HepG2 (cell line): ENCODE results near the gene GRIFIN. TPM values are rescaled to one million over a fixed set of nuclear protein-coding genes. Genes with fewer than 3 reads are reported as not detected.

Source experiments
- ATAC-seq: fragments of 200-7000 bp; cut with Tn5 transposase; 3 replicates; pipeline ENCODE4 v1.9.1; 2020; ENCODE audit warnings: mild to moderate bottlenecking, moderate library complexity
- BruUV-seq: library from RNA; stranded (reverse); fragments of 400-500 nt; replicated peaks from 2 replicates; lab custom pipeline; 2021; lab: Mats Ljungman, UMichigan
- CTCF ChIA-PET: fragments of 300-600 bp; formaldehyde crosslinking; extraction: SDS; loops from one replicate; lab custom pipeline; 2021; ENCODE audit warnings: low total read pairs, inconsistent platforms, low intra/inter-chr PET ratio; lab: Yijun Ruan, JAX
- POLR2A ChIA-PET: fragments of 350-600 bp; sonication (Branson Sonifier 250); formaldehyde crosslinking; loops from one replicate; lab custom pipeline; 2020; ENCODE audit warnings: antibody characterized with exemption, inconsistent platforms; lab: Yijun Ruan, JAX
- DNase-seq: peaks from one replicate; pipeline ENCODE4 v3.0.0-alpha.2; 2015; ENCODE audit warnings: low spot score
- FAIRE-seq: peaks from 3 replicates; lab custom pipeline; 2011; peaks lifted over from hg19 to GRCh38; lab: Jason Lieb, UNC
- H2AFZ ChIP-seq: one replicate; pipeline ENCODE4 v1.6.1; 2011; ENCODE audit warnings: low read length, inconsistent platforms
- H3K27ac ChIP-seq: fragments of 300-600 bp; 3 replicates; pipeline ENCODE4 v1.8.0; 2011; ENCODE audit warnings: mixed run types, mild to moderate bottlenecking, mixed read lengths, low read length, inconsistent platforms; ENCODE audit not compliant: insufficient read depth; ENCODE audit errors: extremely low read length
- H3K27me3 ChIP-seq, 2 experiments: fragments of 200-600 bp in 1 of 2; 2 replicates in 1 of 2; 3 replicates in 1 of 2; pipeline versions ENCODE4 v1.6.0 to v1.8.0; 2011; ENCODE audit warnings: low read length in 2 of 2, mild to moderate bottlenecking in 2 of 2, moderate library complexity in 2 of 2, inconsistent platforms in 1 of 2; ENCODE audit not compliant: insufficient read depth in 2 of 2, control insufficient read depth in 1 of 2
- H3K36me3 ChIP-seq, 2 experiments: fragments of 200-600 bp in 1 of 2; replicated peaks in 1 of 2; 2 replicates in 1 of 2; 3 replicates in 1 of 2; pipeline versions ENCODE4 v1.5.1 to v1.8.0; 2011; ENCODE audit warnings: low read length in 2 of 2, inconsistent platforms in 1 of 2; ENCODE audit not compliant: insufficient read depth in 2 of 2, control insufficient read depth in 1 of 2
- H3K4me1 ChIP-seq: 2 replicates; pipeline ENCODE4 v1.5.1; 2012; ENCODE audit warnings: low read length, inconsistent platforms; ENCODE audit not compliant: insufficient read depth
- H3K4me2 ChIP-seq: 2 replicates; pipeline ENCODE4 v1.6.0; 2011; ENCODE audit warnings: low read depth, low read length, inconsistent platforms
- H3K4me3 ChIP-seq, 3 experiments: fragments of 200-600 bp in 1 of 3; sonication (generic), shearing (Covaris generic) in 1 of 3; replicated peaks in 1 of 3; 2 replicates each; pipeline ENCODE4 v1.5.1; 2011 to 2016; ENCODE audit warnings: low read length in 3 of 3, inconsistent platforms in 2 of 3, low read depth in 2 of 3, mild to moderate bottlenecking in 2 of 3, control low read depth in 1 of 3, mixed read lengths in 1 of 3; ENCODE audit not compliant: insufficient read depth in 1 of 3
- H3K79me2 ChIP-seq: one replicate; pipeline ENCODE4 v1.6.1; 2011; ENCODE audit warnings: low read length, inconsistent platforms; ENCODE audit not compliant: insufficient read depth
- H3K9ac ChIP-seq: 2 replicates; pipeline ENCODE4 v1.6.0; 2011; ENCODE audit warnings: mild to moderate bottlenecking, low read depth, low read length, inconsistent platforms; ENCODE audit not compliant: insufficient read depth
- H3K9me3 ChIP-seq: 2 replicates; pipeline ENCODE4 v1.5.1; 2012; ENCODE audit warnings: mild to moderate bottlenecking, low read length
- H4K20me1 ChIP-seq: 2 replicates; pipeline ENCODE4 v1.6.0; 2011; ENCODE audit warnings: inconsistent platforms, mild to moderate bottlenecking, low read length, moderate library complexity; ENCODE audit not compliant: insufficient read depth
- ETV5 ChIP-seq: IDR thresholded peaks from 2 replicates; pipeline ENCODE4 v1.6.1; 2018; ENCODE audit warnings: missing biosample characterization, missing genetic modification reagents, inconsistent platforms, borderline replicate concordance
- GZF1 ChIP-seq: sonication (generic); formaldehyde crosslinking; IDR thresholded peaks from 2 replicates; pipeline ENCODE4 v1.5.1; 2020; ENCODE audit warnings: mild to moderate bottlenecking, missing genetic modification reagents
- MXI1 ChIP-seq: IDR thresholded peaks from 3 replicates; pipeline ENCODE4 v1.6.1; 2012; ENCODE audit warnings: low read depth, low read length, inconsistent platforms, borderline replicate concordance
- NFYB ChIP-seq: sonication (generic); formaldehyde crosslinking; IDR thresholded peaks from 2 replicates; pipeline ENCODE4 v1.4.0; 2020; ENCODE audit warnings: missing genetic modification reagents
- REPIN1 ChIP-seq: sonication (generic); formaldehyde crosslinking; IDR thresholded peaks from 2 replicates; pipeline ENCODE4 v1.8.0; 2022; ENCODE audit warnings: missing genetic modification reagents, low read depth, mild to moderate bottlenecking, borderline replicate concordance
- SMARCC2 ChIP-seq: fragments of 450-650 bp; IDR thresholded peaks from 2 replicates; pipeline ENCODE4 v1.6.1; 2017; ENCODE audit warnings: antibody characterized with exemption, mild to moderate bottlenecking
- ZBTB20 ChIP-seq: sonication (generic); formaldehyde crosslinking; IDR thresholded peaks from 2 replicates; pipeline ENCODE4 v1.8.1; 2023; ENCODE audit warnings: missing genetic modification reagents, low read depth, mild to moderate bottlenecking, borderline replicate concordance
- ZNF430 ChIP-seq: sonication (generic); formaldehyde crosslinking; IDR thresholded peaks from 2 replicates; pipeline ENCODE4 v1.9.0; 2021; ENCODE audit warnings: mild to moderate bottlenecking, missing genetic modification reagents
- ZNF616 ChIP-seq: sonication (generic); formaldehyde crosslinking; IDR thresholded peaks from 2 replicates; pipeline ENCODE4 v1.5.0; 2020; ENCODE audit warnings: low read depth, mild to moderate bottlenecking, missing genetic modification reagents
- ZNF713 ChIP-seq: sonication (generic); formaldehyde crosslinking; IDR thresholded peaks from 2 replicates; pipeline ENCODE4 v1.4.0; 2020; ENCODE audit warnings: mild to moderate bottlenecking, missing genetic modification reagents
- ZSCAN22 ChIP-seq: sonication (generic); formaldehyde crosslinking; IDR thresholded peaks from 2 replicates; pipeline ENCODE4 v1.4.0; 2020; ENCODE audit warnings: mild to moderate bottlenecking, missing genetic modification reagents
- WGBS: methylation state at CpG from one replicate; pipeline ENCODE4 v1.1.6; 2017; ENCODE audit warnings: low lambda C conversion rate; 5-methylcytosine and 5-hydroxymethylcytosine counted together
- in situ Hi-C: cut with HindIII; loops from 2 replicates; pipeline ENCODE4 v1.10.0; 2017; ENCODE audit warnings: low pct_unique_long_range_greater_than_20kb; ENCODE audit not compliant: extremely low pct_ligation_motif_present
- intact Hi-C: fragments of 100-400 bp; cut with micrococcal nuclease; formaldehyde crosslinking; loops from one replicate; pipeline ENCODE4 v1.10.0; 2022; ENCODE audit not compliant: unreplicated experiment
- polyA plus RNA-seq, 8 experiments: library from polyadenylated mRNA; depleted of rRNA in 3 of 8; stranded (reverse) in 7 of 8; unstranded in 1 of 8; fragments of >200 nt; fragmentation: Illumina TruSeq in 4 of 8; extraction: Trizol in 4 of 8; gene quantifications; 2 replicates each; pipeline versions ENCODE4 v1.2.1 to v1.2.3, GENCODE V29; 2011 to 2016; ENCODE audit warnings: low read depth in 4 of 8, missing spikeins in 1 of 8, mixed read lengths in 1 of 8; ENCODE audit not compliant: insufficient read depth in 1 of 8
- total RNA-seq, 5 experiments: library from RNA; depleted of rRNA; stranded (reverse); fragments of >200 nt; fragmentation: Illumina TruSeq; extraction: Trizol; gene quantifications; 2 replicates each; pipeline ENCODE4 v1.2.3, GENCODE V29; 2016; ENCODE audit warnings: low read depth in 1 of 5

The GRIFIN gene
- total and polyA plus RNA-seq, 2 of the 13 experiments (the other 11 are each of a cell fraction or from before 2014, with no cell fraction given) = not detected

- in situ Hi-C loops (loop anchor here (10.0 kb wide), 1 partner anchor 50 kb away; no protein-coding TSS in a partner anchor), intact Hi-C loops (no loop called here)
- no peak for ATAC-seq
- Histone ChIP-seq H3K4me3 (no peak overlapping the region), H4K20me1 (no peaks in the 10 kb centered on the region; the same call in none of the 2 replicates), H3K27ac (no peak overlapping the region), H3K36me3 (peaks cover 9 to 23% of the 10 kb centered on the region in 2 experiments), H3K27me3 (no peaks in the 10 kb centered on the region), H3K4me2 (no peak overlapping the region), H3K79me2 (peaks cover 2% of the 10 kb centered on the region), H3K4me1 (peaks cover 9% of the 10 kb centered on the region), H2AFZ (no peak overlapping the region), H3K9ac (no peak overlapping the region), H3K9me3 (no peaks in the 10 kb centered on the region)
- 90% methylated on average over 4 of the region's 5 CpGs for WGBS
- CTCF ChIA-PET = no interaction called here
- BruUV-seq = no TSS peak
- TF ChIP-seq ZNF430 = no peak
- no peak for TF ChIP-seq SMARCC2
- no peak for TF ChIP-seq MXI1
- no peak for TF ChIP-seq GZF1 (CRISPR knock-in tag)
- TF ChIP-seq ETV5 (CRISPR knock-in tag) = no peak
- no peak for TF ChIP-seq ZNF713
- no peak for TF ChIP-seq ZSCAN22
- TF ChIP-seq REPIN1 (CRISPR knock-in tag) = no peak
- TF ChIP-seq ZNF616 (CRISPR knock-in tag) = no peak
- TF ChIP-seq ZBTB20 (CRISPR knock-in tag) = no peak
- no peak for TF ChIP-seq NFYB
- no peak for FAIRE-seq
- no peak for DNase-seq
- POLR2A ChIA-PET = no interaction called here
Observed at GRCh38 chr7:2435146-2435545, 41.1 kb downstream of the GRIFIN start.
